Activated T-cell treated with anti-CD3 and anti-CD28 coated beads, Interleukin-2, amount 50 U/mL, for 1 hour (primary cell): ENCODE results near the gene PTPRN2.
"Not testable (repeated sequence)": the region's sequence is repeated elsewhere in the genome, so short reads cannot be mapped to it uniquely, and the experiment has no call there.

ENCODE experiments used
- DNase-seq: peaks from one replicate; pipeline ENCODE4 v3.0.0-alpha.2; 2020

Gene PTPRN2

DNA sequence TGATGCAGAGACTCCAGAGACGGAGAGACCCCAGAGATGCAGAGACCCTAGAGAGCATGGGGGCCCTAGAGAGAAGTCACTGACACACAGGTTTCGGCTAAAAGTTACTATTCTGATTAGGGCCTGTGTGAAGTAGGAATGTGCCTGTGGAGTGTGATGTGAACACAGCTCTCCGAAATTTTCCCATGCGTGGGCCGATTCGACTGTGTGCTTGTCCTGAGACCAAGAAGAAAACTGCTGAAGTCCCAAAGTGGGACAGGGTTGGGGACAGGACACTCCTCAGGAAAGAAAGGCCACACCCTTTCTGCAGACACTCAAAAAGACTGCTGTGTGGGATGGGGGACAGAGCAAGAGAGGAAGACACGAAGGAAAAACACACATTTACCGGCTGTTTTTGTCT is 533.5 kb downstream of the PTPRN2 start:
- DNase-seq: no peak

DNA sequence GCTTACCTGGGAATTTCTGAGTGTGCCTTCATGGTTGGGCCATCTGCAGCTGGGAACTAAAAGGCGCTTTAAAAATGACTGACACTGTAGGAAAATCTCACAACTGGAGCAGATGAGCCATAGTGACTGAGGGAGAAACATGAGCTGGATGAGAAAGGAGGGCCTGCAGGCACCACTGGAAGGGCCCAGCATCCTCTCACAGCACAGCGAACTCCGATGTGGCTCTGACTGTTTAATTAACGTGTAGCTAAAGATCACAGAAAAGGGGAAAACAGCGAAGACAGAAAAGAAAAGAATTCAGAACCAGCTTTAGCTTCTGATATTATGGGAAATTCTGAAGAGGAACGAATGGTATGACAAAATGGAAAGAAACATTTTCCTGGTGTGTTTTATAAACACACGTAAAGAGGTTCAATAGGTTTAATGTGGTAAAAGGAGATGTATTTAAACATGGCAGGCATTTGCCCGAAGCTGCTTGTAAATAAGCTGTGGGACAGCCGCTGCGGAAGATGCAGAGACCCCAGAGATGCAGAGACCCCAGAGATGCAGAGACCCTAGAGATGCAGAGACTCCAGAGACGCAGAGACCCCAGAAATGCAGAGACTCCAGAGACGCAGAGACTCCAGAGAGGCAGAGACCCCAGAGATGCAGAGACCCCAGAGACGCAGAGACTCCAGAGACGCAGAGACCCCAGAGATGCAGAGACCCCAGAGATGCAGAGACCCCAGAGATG is 534.3 kb downstream of the PTPRN2 start:
- DNase-seq: no peak

GRCh38 chr7:158052381-158053060 is 535.1 kb downstream of the PTPRN2 start:
- DNase-seq: no peak

GRCh38 chr7:158051776-158052175 is 535.8 kb downstream of the PTPRN2 start:
- no peak for DNase-seq

GRCh38 chr7:158050978-158051651 is 536.5 kb downstream of the PTPRN2 start:
- DNase-seq: no peak

GRCh38 chr7:158050441-158050977 is 537.1 kb downstream of the PTPRN2 start:
- no peak for DNase-seq

DNA sequence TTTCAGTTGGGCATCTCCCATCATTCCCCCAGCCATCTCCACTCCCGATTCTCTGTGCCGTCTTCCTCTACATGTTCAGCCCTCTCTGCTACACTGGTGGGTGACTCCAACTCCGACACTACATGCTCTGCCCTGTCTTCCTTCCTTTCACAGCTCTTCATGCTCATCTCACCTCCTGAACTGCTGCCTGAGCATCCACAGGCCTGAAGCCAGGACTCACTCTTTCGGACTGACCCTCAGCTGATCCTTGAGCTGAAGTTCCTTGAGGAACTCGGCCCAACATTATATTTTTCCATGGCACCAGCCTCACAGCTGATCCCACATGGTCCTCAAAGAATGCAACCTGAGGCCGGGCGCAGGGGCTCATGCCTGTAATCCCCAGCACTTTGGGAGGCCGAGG is 538.4 kb downstream of the PTPRN2 start:
- no peak for DNase-seq

DNA sequence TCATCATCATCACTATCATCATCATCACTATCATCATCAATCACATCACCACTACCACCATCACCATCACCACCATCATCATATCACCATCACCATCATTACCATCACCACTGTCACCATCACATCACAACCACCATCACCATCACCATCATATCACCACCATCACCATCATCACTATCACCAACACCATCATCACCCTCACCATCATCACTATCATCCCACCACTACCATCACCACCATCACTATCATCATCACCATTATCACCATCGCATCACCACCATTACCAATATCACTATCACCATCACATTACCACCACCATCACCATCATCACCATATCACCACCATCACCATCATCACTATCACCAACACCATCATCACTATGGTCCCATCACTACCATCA is 539.1 kb downstream of the PTPRN2 start:
- no peak for DNase-seq

DNA sequence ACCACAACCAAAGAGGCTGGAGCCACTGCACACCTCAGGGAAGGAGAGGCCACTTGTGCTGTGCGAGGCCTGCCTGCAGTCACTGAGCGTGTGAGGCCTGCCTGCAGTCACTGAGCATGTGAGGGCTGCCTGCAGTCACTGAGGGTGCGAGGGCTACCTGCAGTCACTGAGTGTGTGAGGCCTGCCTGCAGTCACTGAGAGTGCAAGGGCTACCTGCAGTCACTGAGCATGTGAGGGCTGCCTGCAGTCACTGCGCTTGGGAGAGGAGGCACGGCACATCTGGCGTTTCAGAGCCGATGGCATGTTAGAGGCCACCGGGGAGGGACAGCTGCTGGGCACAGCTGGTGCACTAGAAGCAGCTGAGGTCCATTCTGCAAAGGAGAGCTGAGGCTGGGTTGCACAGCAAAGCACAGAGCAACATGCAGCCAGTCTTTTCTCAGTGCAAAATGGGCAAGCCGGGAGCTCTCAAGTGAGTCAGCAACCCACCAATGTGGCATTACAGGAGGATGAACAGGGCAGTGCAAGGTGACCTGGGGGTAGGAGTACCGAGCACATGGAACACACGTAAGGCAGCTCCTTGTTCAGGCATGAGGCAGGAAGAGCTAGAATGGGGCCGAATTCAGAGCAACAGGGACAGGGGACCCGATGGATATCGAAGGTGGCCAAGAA is 540.1 kb downstream of the PTPRN2 start:
- DNase-seq: no peak

DNA sequence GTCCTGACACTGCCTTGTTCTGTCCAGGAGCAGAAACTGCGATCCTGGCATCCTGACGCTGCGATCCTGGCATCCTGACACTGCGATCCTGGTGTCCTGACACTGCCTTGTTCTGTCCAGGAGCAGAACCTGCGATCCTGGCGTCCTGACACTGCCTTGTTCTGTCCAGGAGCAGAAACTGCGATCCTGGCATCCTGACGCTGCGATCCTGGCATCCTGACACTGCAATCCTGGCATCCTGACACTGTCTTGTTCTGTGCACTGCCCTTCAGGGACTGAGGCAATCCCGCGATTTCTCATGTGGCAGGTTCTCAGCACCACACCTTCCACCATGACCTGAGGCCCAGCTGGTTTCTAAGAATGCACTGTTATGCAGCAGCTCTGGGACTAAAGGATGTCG is 541.4 kb downstream of the PTPRN2 start:
- not testable (repeated sequence) for DNase-seq

DNA sequence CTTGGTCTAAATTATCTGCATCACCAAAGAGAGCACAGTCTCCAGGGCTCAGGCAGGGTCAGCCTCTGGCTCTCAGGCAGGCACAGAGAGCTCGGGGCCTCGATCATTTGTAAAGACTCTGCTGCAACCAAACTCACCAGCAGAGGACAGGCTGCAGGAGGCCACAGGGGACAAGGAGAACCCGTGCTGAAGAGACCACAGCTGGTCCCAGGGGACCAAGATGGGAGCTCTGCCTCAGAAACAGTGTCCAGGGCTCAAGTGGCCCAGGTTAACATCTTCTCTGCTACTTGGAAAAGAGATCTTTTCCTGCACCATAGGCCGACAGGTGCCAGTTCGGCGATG is 543.2 kb downstream of the PTPRN2 start:
- DNase-seq: no peak

- DNase-seq: no peak
These were observed 543.8 kb downstream of the PTPRN2 start for GRCh38 chr7:158043551-158044481.

DNA sequence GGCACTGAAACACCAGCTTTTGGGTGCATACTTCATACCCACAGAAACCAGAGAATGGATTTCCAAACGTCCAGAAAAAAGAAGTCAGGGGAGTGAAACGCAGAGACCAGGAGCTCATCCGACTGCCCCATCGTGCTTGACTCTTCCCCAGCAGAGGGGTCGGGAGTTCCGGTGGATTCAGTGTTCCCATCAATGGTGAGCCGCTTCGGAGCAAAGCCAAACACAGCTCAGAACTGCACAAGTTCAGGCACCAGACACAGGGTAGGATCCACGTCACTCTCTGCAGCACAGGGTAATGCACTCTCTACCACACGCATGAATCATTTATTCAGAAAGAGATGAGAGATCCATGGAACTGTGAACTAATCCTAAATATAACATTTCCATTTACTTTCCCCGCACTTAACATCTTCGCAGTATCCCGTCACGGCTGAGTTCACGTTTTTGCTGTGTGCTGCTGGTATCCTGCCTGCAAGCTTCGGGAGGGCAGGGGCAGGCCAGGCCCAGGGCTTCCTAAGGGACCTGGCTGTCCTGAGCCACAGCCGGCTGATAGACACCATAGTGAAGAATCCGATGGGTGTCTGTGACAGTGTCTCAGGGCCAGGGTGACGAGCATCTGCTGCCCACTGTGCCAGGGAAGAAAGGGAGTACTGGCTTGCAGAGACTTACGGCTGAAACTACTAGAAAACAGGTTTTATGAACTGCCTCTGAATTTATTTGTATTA is 545.3 kb downstream of the PTPRN2 start:
- no peak for DNase-seq

DNA sequence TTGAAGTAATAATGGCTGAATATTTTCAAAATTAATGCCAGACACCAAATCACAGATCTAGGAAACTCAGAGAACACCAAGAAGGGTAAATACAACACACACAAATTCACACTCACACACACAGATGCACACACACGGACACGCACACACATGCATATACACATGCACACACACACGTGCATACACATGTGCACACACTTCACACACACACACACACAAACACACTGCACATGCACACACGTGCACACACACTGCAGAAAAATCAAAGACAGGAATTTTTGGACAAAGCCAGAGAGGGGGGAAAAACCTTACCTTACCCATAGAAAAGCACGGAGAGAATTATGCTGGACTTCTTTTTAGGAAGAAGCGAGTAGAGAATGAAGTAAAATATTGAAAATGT is 547.4 kb downstream of the PTPRN2 start:
- DNase-seq: no peak

- no peak for DNase-seq
These were observed 548.4 kb downstream of the PTPRN2 start for GRCh38 chr7:158039270-158039669.

DNA sequence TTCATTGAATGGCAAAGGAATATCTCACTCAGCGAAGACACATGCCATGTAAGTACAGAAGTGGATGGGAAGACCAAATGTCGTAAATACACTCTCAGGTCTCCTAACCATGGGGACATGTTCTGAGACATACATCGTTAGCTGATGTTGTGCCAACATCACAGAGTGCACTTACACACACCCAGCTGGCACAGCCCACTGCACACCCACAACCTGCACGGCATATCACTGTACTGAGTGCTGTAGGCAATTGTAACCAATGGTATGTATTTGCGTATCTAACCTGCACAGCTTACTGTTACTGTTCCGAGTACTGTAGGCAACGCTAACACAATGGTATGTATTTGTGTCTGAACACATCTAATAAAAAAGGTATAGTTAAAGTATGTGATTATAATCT is 550.4 kb downstream of the PTPRN2 start:
- no peak for DNase-seq

DNA sequence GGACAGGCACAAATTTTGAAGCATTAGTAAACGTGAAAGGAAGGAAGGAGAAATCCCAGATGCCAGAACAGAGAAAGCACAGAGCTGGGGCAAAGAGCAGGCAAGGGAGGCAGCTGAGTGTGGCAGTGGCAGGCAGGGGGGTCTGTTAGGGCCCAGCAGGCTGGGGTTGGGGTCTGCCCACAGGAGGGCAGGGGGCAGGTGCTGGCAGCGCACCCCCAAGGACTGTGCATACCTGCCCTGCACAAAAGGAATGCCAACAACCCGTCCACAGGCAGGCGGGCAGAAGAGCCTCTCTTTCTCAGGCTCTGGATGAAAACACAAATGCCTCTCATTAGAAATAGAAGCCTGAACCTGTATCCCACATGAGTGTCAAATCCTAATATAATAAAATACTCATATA is 552.3 kb downstream of the PTPRN2 start:
- DNase-seq: no peak

- DNase-seq: no peak
These were observed 553.1 kb downstream of the PTPRN2 start for GRCh38 chr7:158034571-158034970.

DNA sequence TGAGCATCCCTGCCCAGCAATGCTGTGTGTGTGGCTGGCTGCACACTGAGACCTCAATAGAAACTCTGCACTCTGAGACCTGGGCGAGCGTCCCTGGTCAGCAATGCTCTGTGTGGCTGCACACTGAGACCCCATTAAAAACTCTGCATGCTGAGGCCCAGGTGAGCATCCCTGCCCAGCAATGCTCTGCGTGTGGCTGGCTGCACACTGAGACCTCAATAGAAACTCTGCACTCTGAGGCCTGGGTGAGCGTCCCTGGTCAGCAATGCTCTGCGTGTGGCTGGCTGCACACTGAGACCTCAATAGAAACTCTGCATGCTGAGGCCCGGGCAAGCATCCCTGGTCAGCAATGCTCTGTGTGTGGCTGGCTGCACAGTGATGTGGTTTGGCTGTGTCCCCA is 553.7 kb downstream of the PTPRN2 start:
- DNase-seq: not testable (repeated sequence)

- no peak for DNase-seq
These were observed 554.4 kb downstream of the PTPRN2 start for GRCh38 chr7:158033196-158033595.

DNA sequence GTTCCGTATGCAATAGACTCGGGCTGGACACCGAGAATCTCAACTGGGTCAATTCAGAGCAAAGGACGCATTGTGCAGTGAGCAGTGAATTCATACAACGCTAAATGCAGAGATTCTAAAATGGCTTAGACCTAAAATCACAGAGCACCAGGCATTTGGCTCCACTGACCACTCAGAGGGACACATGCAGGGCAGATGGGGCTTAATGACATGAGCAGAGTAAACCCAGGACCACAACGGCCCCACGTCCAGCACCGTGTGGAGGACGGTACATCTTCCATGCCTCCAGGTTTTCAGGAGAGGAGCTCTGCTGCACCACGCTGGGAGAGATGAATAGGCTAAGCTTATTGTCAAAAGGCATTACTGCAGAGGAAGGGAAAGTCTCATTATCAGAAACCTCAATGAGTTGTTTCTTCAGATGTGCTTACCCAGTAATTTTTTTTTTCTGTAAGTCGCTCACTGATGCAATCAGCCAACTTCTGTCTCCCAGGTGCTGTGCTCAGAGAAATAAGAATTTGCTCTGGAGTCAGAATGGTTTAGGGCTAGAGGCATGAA is 555.0 kb downstream of the PTPRN2 start:
- no peak for DNase-seq
